ENCODE results near the gene PSMF1. TPM values are rescaled to one million over a fixed set of nuclear protein-coding genes. Genes with fewer than 3 reads are reported as not detected.

PSMF1 gene
- total RNA-seq, 1 donor from 2014 or later: 131 TPM

GRCh38 chr20:1085492-1086276 is 32.7 kb upstream of the PSMF1 start:
- intact Hi-C loops (cut with DNase I): no loop called here
- TF ChIP-seq CTCF (IDR thresholded peaks at IDR 0.05): no peak
- no peak for DNase-seq

GRCh38 chr20:1086277-1087213 is 31.9 kb upstream of the PSMF1 start:
- no peak for DNase-seq
- H3K4me3 ChIP-seq: no peak overlapping the region
- intact Hi-C loops (cut with DNase I): no loop called here
- ATAC-seq: no peak
- no peaks in the 10 kb centered on the region for H3K9me3 ChIP-seq
- no peaks in the 10 kb centered on the region for H3K36me3 ChIP-seq
- H3K4me1 ChIP-seq: no peaks in the 10 kb centered on the region
- no peaks in the 10 kb centered on the region for H3K27me3 ChIP-seq (ENCODE audit: low read depth)
- H3K27ac ChIP-seq: no peak overlapping the region
- no peak for TF ChIP-seq CTCF (IDR thresholded peaks at IDR 0.05)

More at GRCh38 chr20:1085492-1086276, 32.7 kb upstream of the PSMF1 start:
- H3K4me3 ChIP-seq: no peak overlapping the region
- H3K9me3 ChIP-seq: no peaks in the 10 kb centered on the region
- no peak for ATAC-seq
- H3K27ac ChIP-seq: no peak overlapping the region
- no peaks in the 10 kb centered on the region for H3K36me3 ChIP-seq
- no peaks in the 10 kb centered on the region for H3K4me1 ChIP-seq
- no peaks in the 10 kb centered on the region for H3K27me3 ChIP-seq (ENCODE audit: low read depth)

- H3K9me3 ChIP-seq: no peaks in the 10 kb centered on the region
- no peaks in the 10 kb centered on the region for H3K36me3 ChIP-seq
- H3K27ac ChIP-seq: no peak overlapping the region
- intact Hi-C loops (cut with DNase I): no loop called here
- no peak overlapping the region for H3K4me3 ChIP-seq
- H3K27me3 ChIP-seq (ENCODE audit: low read depth): no peaks in the 10 kb centered on the region
- ATAC-seq: no peak
- DNase-seq: no peak
- no peak for TF ChIP-seq CTCF (IDR thresholded peaks at IDR 0.05)
- H3K4me1 ChIP-seq: no peaks in the 10 kb centered on the region
Observed at GRCh38 chr20:1087311-1087905, 31.0 kb upstream of the PSMF1 start.

- Histone ChIP-seq H3K4me1 (no peaks in the 10 kb centered on the region), H3K9me3 (no peaks in the 10 kb centered on the region), H3K27ac (no peak overlapping the region), H3K36me3 (no peaks in the 10 kb centered on the region), H3K27me3 (ENCODE audit: low read depth) (no peaks in the 10 kb centered on the region), H3K4me3 (no peak overlapping the region)
- no peak for DNase-seq
- TF ChIP-seq CTCF (IDR thresholded peaks at IDR 0.05): no peak
- no peak for ATAC-seq
- intact Hi-C loops (cut with DNase I): no loop called here
Observed at GRCh38 chr20:1094751-1095150, 23.7 kb upstream of the PSMF1 start.

GRCh38 chr20:1101533-1101932 is 16.9 kb upstream of the PSMF1 start:
- TF ChIP-seq CTCF (IDR thresholded peaks at IDR 0.05): no peak
- Histone ChIP-seq H3K27me3 (ENCODE audit: low read depth) (no peaks in the 10 kb centered on the region), H3K27ac (no peak overlapping the region), H3K9me3 (peaks cover 11% of the 10 kb centered on the region), H3K36me3 (no peaks in the 10 kb centered on the region), H3K4me1 (no peaks in the 10 kb centered on the region), H3K4me3 (no peak overlapping the region)
- DNase-seq: no peak
- no peak for ATAC-seq
- intact Hi-C loops (cut with DNase I): no loop called here
